CD4-positive, alpha-beta memory T cell (primary cell): Measurements from ENCODE around the gene TMA7. TPM values are rescaled to one million over a fixed set of nuclear protein-coding genes. Genes with fewer than 3 reads are reported as not detected.

Source experiments
- CTCF ChIA-PET: fragments of 350-600 bp; sonication (Branson Sonifier 250); formaldehyde crosslinking; loops from one replicate; lab custom pipeline; 2021; ENCODE audit warnings: inconsistent platforms; ENCODE audit not compliant: partially characterized antibody; lab: Charles Lee
- POLR2A ChIA-PET: fragments of 350-600 bp; sonication (Branson Sonifier 250); formaldehyde crosslinking; loops from one replicate; lab custom pipeline; 2021; ENCODE audit not compliant: partially characterized antibody; lab: Charles Lee
- DNase-seq, 5 donors: peaks; one replicate each; pipeline versions ENCODE4 v3.0.0 to v3.0.0-alpha.2; 2020 to 2022; ENCODE audit warnings: mixed read lengths in 1 of 5
- H3K27ac ChIP-seq: one replicate; pipeline ENCODE4 v1.7.0; 2013; ENCODE audit warnings: low read depth, low read length
- H3K27me3 ChIP-seq: 2 replicates; pipeline ENCODE4 v1.7.0; 2013; ENCODE audit warnings: mild to moderate bottlenecking, low read length, moderate library complexity; ENCODE audit not compliant: insufficient read depth
- H3K36me3 ChIP-seq: 2 replicates; pipeline ENCODE4 v1.7.0; 2013; ENCODE audit warnings: mild to moderate bottlenecking, low read length, moderate library complexity; ENCODE audit not compliant: insufficient read depth
- H3K4me1 ChIP-seq: 2 replicates; pipeline ENCODE4 v1.7.0; 2013; ENCODE audit warnings: mild to moderate bottlenecking, low read length, moderate library complexity; ENCODE audit not compliant: insufficient read depth
- H3K4me3 ChIP-seq, 2 donors: one replicate each; pipeline ENCODE4 v1.7.0; 2013; ENCODE audit warnings: low read length in 2 of 2, mild to moderate bottlenecking in 1 of 2
- H3K9me3 ChIP-seq, 2 donors: one replicate each; pipeline ENCODE4 v1.7.0; 2013; ENCODE audit warnings: low read length in 2 of 2, control low read depth in 1 of 2; ENCODE audit not compliant: control insufficient read depth in 1 of 2
- H3K27ac Mint-ChIP-seq, 7 donors: one replicate each; pipeline ENCODE4 v1.8.0; 2020 to 2021; ENCODE audit warnings: mixed read lengths in 7 of 7, mild to moderate bottlenecking in 6 of 7, inconsistent platforms in 3 of 7, moderate library complexity in 3 of 7
- H3K27me3 Mint-ChIP-seq, 2 donors: one replicate each; pipeline ENCODE4 v1.8.0; 2020 to 2021; ENCODE audit warnings: mixed read lengths in 2 of 2
- H3K36me3 Mint-ChIP-seq, 2 donors: one replicate each; pipeline ENCODE4 v1.8.0; 2020 to 2021; ENCODE audit warnings: mixed read lengths in 2 of 2, inconsistent platforms in 1 of 2, mild to moderate bottlenecking in 1 of 2
- H3K4me1 Mint-ChIP-seq, 4 donors: one replicate each; pipeline ENCODE4 v1.8.0; 2020 to 2021; ENCODE audit warnings: mixed read lengths in 4 of 4, mild to moderate bottlenecking in 1 of 4
- H3K4me3 Mint-ChIP-seq, 8 donors: one replicate each; pipeline ENCODE4 v1.8.0; 2020 to 2021; ENCODE audit warnings: mixed read lengths in 8 of 8, mild to moderate bottlenecking in 7 of 8, moderate library complexity in 6 of 8, inconsistent platforms in 3 of 8
- H3K9me3 Mint-ChIP-seq, 8 donors: one replicate each; pipeline ENCODE4 v1.8.0; 2020 to 2021; ENCODE audit warnings: mixed read lengths in 8 of 8, mild to moderate bottlenecking in 5 of 8, inconsistent platforms in 3 of 8, moderate library complexity in 1 of 8
- intact Hi-C: fragments of 100-400 bp; cut with micrococcal nuclease; formaldehyde crosslinking; loops from one replicate; pipeline ENCODE4 v1.15.1; 2023
- polyA plus RNA-seq, 2 donors: library from polyadenylated mRNA; unstranded; fragments of 300-500 nt; fragmentation: Illumina TruSeq; gene quantifications; one replicate each; pipeline ENCODE4 v1.2.3, GENCODE V29; 2021
- total RNA-seq, 2 experiments: library from RNA; stranded (reverse); gene quantifications; one replicate each; pipeline ENCODE4 v1.2.3, GENCODE V29; 2021

Gene TMA7
- total and polyA plus RNA-seq, 4 experiments from 2014 or later: 309 to 952 (median 537) TPM

DNA sequence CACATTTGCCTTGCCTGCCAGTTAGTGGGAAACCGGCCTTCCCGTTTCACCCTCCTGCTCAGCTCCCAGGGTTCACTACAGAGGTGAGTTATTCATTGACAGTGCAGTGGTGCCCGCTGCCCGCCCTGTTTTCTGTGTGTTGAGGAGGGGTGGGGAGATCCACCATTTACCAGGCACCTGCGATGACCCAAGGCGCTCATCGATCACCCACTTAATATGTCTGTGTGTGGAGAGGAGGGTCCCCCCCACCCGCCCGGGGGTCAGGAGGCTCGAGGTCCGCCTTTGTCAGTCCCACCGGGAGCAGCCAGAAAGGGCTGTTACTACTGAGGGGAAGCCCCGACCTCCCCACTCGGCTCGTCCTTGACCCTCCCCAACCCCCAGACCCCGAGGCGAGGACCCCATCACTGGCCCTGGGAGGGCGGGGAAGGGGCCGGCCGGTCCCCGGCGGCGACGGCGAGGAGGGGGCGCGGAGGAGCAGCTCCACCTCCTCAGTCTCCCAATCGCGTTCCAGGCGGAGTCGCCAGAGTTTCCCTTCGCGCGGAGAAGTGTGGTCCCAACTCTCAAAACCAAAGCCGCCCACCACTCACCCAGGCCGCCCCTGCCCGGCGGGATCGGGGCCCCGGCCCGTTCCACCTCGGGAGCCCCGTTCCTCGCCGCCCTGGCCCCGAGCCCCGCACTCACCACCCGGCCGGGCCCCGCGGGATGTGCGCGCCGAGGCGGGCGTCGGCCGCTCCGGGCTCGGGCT lies 11.3 kb upstream of the TMA7 start:
- Mint-ChIP-seq H3K4me1 (peaks cover 2 to 16% (median 10%) of the 10 kb centered on the region in 4 donors), H3K36me3 (peaks cover 0 to 7% of the 10 kb centered on the region in 2 donors), H3K27me3 (no peaks in the 10 kb centered on the region), H3K27ac (peak overlapping the region in 1 of 7 donors; percentile 24), H3K4me3 (peak overlapping the region; percentile 56 to 77 (median 64)), H3K9me3 (no peaks in the 10 kb centered on the region)
- Histone ChIP-seq H3K36me3 (no peaks in the 10 kb centered on the region), H3K4me3 (peak overlapping the region in 1 of 2 donors; percentile 51), H3K27me3 (no peaks in the 10 kb centered on the region), H3K4me1 (peaks cover 8% of the 10 kb centered on the region), H3K27ac (no peak overlapping the region), H3K9me3 (no peaks in the 10 kb centered on the region)
- ChIA-PET POLR2A (interaction anchor here (2.0 kb wide), 2 partner anchors 11 to 18 kb away, joined by 7 to 8 read pairs; partner anchors contain the start of genes ATRIP, CCDC51 and TMA7), CTCF (interaction anchor here (9.7 kb wide), 1 partner anchor 24 kb away, joined by 381 read pairs; no protein-coding TSS in a partner anchor)
- intact Hi-C loops: loop anchor here (1.0 kb wide), 1 partner anchor 39 kb away; no protein-coding TSS in a partner anchor
- no peak for DNase-seq

DNA sequence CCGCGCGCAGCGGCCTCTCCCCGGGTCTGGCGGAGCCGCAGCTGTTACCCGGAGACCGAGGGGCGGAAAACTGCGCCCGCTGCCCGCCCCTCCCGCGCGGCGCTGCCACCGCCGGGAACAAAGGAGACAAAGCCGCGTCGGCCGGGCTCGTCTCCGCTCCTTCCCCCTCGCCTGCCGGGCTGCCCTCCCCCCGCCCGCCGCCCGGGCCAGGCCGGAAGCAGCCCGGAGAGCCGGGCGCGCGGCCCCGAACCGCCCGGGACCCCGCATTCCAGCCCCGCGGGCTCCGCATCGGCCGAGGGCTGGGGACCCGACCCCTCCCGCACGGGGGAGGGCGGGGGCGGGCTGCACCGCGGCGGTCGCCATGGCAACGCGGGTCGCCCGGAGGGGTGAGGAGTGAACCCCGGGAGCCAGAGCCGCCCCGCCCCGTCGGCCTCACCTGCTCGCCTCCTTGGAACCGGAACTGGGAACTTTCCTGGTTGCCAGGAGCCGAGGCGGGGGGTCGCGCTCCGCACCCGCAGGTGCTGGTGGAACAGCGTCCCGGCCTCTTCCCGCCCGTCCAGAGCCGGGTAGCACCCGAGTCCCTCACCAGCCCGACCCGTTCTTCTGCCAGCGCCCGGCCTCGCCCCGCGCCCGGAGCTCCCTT lies 10.6 kb upstream of the TMA7 start:
- no peaks in the 10 kb centered on the region for H3K9me3 ChIP-seq
- ChIA-PET POLR2A (interaction anchor here (1.2 to 2.0 kb wide), 3 partner anchors 10 to 17 kb away, joined by 7 to 8 read pairs (median 8); partner anchors contain the start of genes ATRIP, CCDC51 and TMA7), CTCF (interaction anchor here (0.6 to 9.7 kb wide), 3 partner anchors 11 to 59 kb away, joined by 4 to 381 read pairs (median 5); partner anchors contain the start of genes CCDC51 and TMA7)
- no peaks in the 10 kb centered on the region for H3K36me3 ChIP-seq
- H3K4me3 ChIP-seq: peak overlapping the region in 1 of 2 donors; percentile 51
- peaks cover 11% of the 10 kb centered on the region for H3K4me1 ChIP-seq
- peak overlapping the region; percentile 11 for H3K27ac ChIP-seq
- Mint-ChIP-seq H3K9me3 (no peaks in the 10 kb centered on the region), H3K4me3 (peak overlapping the region; percentile 68 to 87 (median 76)), H3K36me3 (peaks cover 0 to 7% of the 10 kb centered on the region in 2 donors), H3K4me1 (peaks cover 4 to 22% (median 15%) of the 10 kb centered on the region in 4 donors), H3K27me3 (no peaks in the 10 kb centered on the region), H3K27ac (peak overlapping the region in 2 of 7 donors; percentile 31 to 40)
- H3K27me3 ChIP-seq: no peaks in the 10 kb centered on the region
- intact Hi-C loops: loop anchor here (1.0 kb wide), 1 partner anchor 38 kb away; no protein-coding TSS in a partner anchor
- DNase-seq: peak; percentile 59 to 64 (median 63)

GRCh38 chr3:48429960-48430707 lies 9.9 kb upstream of the TMA7 start, which contains the start of gene PLXNB1:
PLXNB1 (minus strand) TSS chr3:48430086; CDS start chr3:48424611, 5,475 bp downstream.
- Mint-ChIP-seq H3K4me1 (peaks cover 5 to 28% (median 18%) of the 10 kb centered on the region in 4 donors), H3K9me3 (no peaks in the 10 kb centered on the region), H3K4me3 (peak within 1 kb of the TSS; percentile 68 to 87 (median 76)), H3K27ac (peak within 1 kb of the TSS in 6 of 7 donors; percentile 31 to 79 (median 56)), H3K27me3 (no peaks in the 10 kb centered on the region), H3K36me3 (peaks cover 0 to 9% of the 10 kb centered on the region in 2 donors)
- Histone ChIP-seq H3K36me3 (no peaks in the 10 kb centered on the region), H3K9me3 (no peaks in the 10 kb centered on the region), H3K4me1 (peaks cover 14% of the 10 kb centered on the region), H3K4me3 (peak within 1 kb of the TSS in 1 of 2 donors; percentile 51), H3K27ac (peak within 1 kb of the TSS; percentile 11), H3K27me3 (no peaks in the 10 kb centered on the region)
- DNase-seq: no peak
- intact Hi-C loops: loop anchor here (1.0 kb wide), 1 partner anchor 37 kb away; no protein-coding TSS in a partner anchor
- ChIA-PET POLR2A (interaction anchor here (1.2 to 2.0 kb wide), 3 partner anchors 10 to 43 kb away, joined by 5 to 8 read pairs (median 8); partner anchors contain the start of genes ATRIP, CCDC51 and TMA7), CTCF (interaction anchor here (0.6 to 9.7 kb wide), 5 partner anchors 10 to 161 kb away, joined by 3 to 381 read pairs (median 4); partner anchors contain the start of genes CCDC51 and TMA7)

DNA sequence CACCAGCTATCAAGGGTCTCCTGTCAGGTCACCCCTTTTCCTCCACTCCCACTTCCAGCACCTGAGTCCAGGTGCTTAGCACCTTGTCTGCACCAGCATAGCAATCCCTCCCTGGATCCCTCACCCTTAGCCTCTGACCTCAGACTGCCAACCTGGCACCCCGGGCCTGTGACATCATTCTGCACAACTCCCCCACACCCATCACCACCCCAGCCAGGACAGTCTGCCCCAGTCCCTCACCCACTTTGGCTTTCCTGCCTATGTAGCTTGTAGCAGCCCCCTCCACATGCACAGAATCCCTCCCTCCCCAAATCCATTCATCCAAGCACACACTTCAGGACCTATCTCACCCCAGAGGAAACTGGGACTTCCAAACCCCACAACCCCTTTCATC lies 9.4 kb upstream of the TMA7 start:
- no peak for DNase-seq
- peaks cover 8 to 28% (median 18%) of the 10 kb centered on the region in 4 donors for H3K4me1 Mint-ChIP-seq
- H3K9me3 Mint-ChIP-seq: no peaks in the 10 kb centered on the region
- peak overlapping the region in 4 of 7 donors; percentile 40 to 79 (median 74) for H3K27ac Mint-ChIP-seq
- peaks cover 15% of the 10 kb centered on the region for H3K4me1 ChIP-seq
- H3K4me3 ChIP-seq: no peak overlapping the region
- H3K4me3 Mint-ChIP-seq: peak overlapping the region in 7 of 8 donors; percentile 9 to 78 (median 73)
- no peaks in the 10 kb centered on the region for H3K27me3 Mint-ChIP-seq
- no peaks in the 10 kb centered on the region for H3K36me3 ChIP-seq
- CTCF ChIA-PET: interaction anchor here (0.7 to 9.7 kb wide), 5 partner anchors 26 to 162 kb away, joined by 3 to 381 read pairs (median 3); no protein-coding TSS in a partner anchor
- intact Hi-C loops: no loop called here
- POLR2A ChIA-PET: interaction anchor here (1.1 to 2.0 kb wide), 3 partner anchors 9 to 42 kb away, joined by 4 to 8 read pairs (median 5); partner anchors contain the start of genes ATRIP, CCDC51 and TMA7
- H3K36me3 Mint-ChIP-seq: peaks cover 0 to 9% of the 10 kb centered on the region in 2 donors
- H3K9me3 ChIP-seq: no peaks in the 10 kb centered on the region
- H3K27ac ChIP-seq: no peak overlapping the region
- H3K27me3 ChIP-seq: no peaks in the 10 kb centered on the region

- no peak overlapping the region for H3K4me3 ChIP-seq
- DNase-seq: no peak
- no peaks in the 10 kb centered on the region for H3K36me3 ChIP-seq
- CTCF ChIA-PET: interaction anchor here (0.7 to 9.7 kb wide), 8 partner anchors 14 to 163 kb away, joined by 3 to 381 read pairs (median 45); partner anchors contain the start of genes ATRIP, PFKFB4 and SHISA5
- Mint-ChIP-seq H3K4me1 (peaks cover 8 to 28% (median 18%) of the 10 kb centered on the region in 4 donors), H3K27ac (peak overlapping the region in 4 of 7 donors; percentile 3 to 79 (median 38)), H3K9me3 (no peaks in the 10 kb centered on the region), H3K4me3 (peak overlapping the region in 7 of 8 donors; percentile 9 to 76 (median 71)), H3K27me3 (no peaks in the 10 kb centered on the region), H3K36me3 (peaks cover 0 to 9% of the 10 kb centered on the region in 2 donors)
- H3K4me1 ChIP-seq: peaks cover 22% of the 10 kb centered on the region
- no peak overlapping the region for H3K27ac ChIP-seq
- POLR2A ChIA-PET: interaction anchor here (1.1 to 1.5 kb wide), 2 partner anchors 8 to 42 kb away, joined by 4 to 5 read pairs; partner anchors contain the start of genes CCDC51 and TMA7
- no peaks in the 10 kb centered on the region for H3K27me3 ChIP-seq
- no peaks in the 10 kb centered on the region for H3K9me3 ChIP-seq
- intact Hi-C loops: no loop called here
These were observed 8.6 kb upstream of the TMA7 start for GRCh38 chr3:48431224-48432029.
